H1 (cell line): ENCODE data around the gene RBFOX1. TPM values are rescaled to one million over a fixed set of nuclear protein-coding genes. Genes with fewer than 3 reads are reported as not detected.

Experiments
- CHD2 ChIP-seq: IDR thresholded peaks from 2 replicates; pipeline ENCODE4 v1.6.1; 2012; ENCODE audit warnings: low read length, improper control_type of control experiment
- GABPA ChIP-seq: IDR thresholded peaks from 2 replicates; pipeline ENCODE4 v1.6.1; 2011; ENCODE audit warnings: mild to moderate bottlenecking, low read length, moderate library complexity, borderline replicate concordance; ENCODE audit not compliant: insufficient read depth
- JUND ChIP-seq: IDR thresholded peaks from 2 replicates; pipeline ENCODE4 v1.6.1; 2011; ENCODE audit warnings: mild to moderate bottlenecking, improper control_type of control experiment, low read length
- PHF8 ChIP-seq: fragments of 200-600 bp; sonication (generic); conservative IDR thresholded peaks from 2 replicates; pipeline ENCODE4 v1.7.1; 2012; ENCODE audit warnings: low read depth, mild to moderate bottlenecking, inconsistent platforms, low read length, moderate library complexity
- RAD21 ChIP-seq, 2 experiments: IDR thresholded peaks in 1 of 2; conservative IDR thresholded peaks in 1 of 2; 2 replicates each; pipeline ENCODE4 v1.6.1; 2011; ENCODE audit warnings: low read depth in 2 of 2, low read length in 2 of 2, improper control_type of control experiment in 1 of 2, inconsistent platforms in 1 of 2, mild to moderate bottlenecking in 1 of 2, moderate library complexity in 1 of 2
- RFX5 ChIP-seq: IDR thresholded peaks from 2 replicates; pipeline ENCODE4 v1.6.1; 2011; ENCODE audit warnings: low read depth, low read length, improper control_type of control experiment, borderline replicate concordance
- SIRT6 ChIP-seq: IDR thresholded peaks from one replicate; pipeline ENCODE4 v1.7.1; 2012; ENCODE audit warnings: low read length, inconsistent platforms
- SIX5 ChIP-seq: IDR thresholded peaks from 2 replicates; pipeline ENCODE4 v1.6.1; 2011; ENCODE audit warnings: mild to moderate bottlenecking, low read depth, low read length
- ZNF274 ChIP-seq: IDR thresholded peaks from 2 replicates; pipeline ENCODE4 v1.7.0; 2012; ENCODE audit warnings: low read length, borderline replicate concordance; ENCODE audit errors: extremely low read depth
- polyA plus RNA-seq, 7 experiments: library from polyadenylated mRNA; depleted of rRNA in 3 of 7; stranded (reverse) in 5 of 7; unstranded in 2 of 7; fragments of >200 nt in 5 of 7; fragments of 200-250 nt in 2 of 7; gene quantifications; 1 replicate in 5 of 7; 2 replicates in 1 of 7; 4 replicates in 1 of 7; pipeline versions ENCODE4 v1.2.1 to v1.2.3, GENCODE V29; 2011 to 2013; ENCODE audit warnings: missing spikeins in 2 of 7, mixed read lengths in 2 of 7
- total RNA-seq: library from RNA; stranded (reverse); fragmentation: NEBNext Ultra II Directional; extraction: Animal tissue kit (Norgen Biotek cat#: 25700); gene quantifications from 2 replicates; pipeline ENCODE4 v1.2.1, GENCODE V29; 2021
- TF ChIP-seq, protein P1 (sequence below): fragments of 300-600 bp; sonication (generic); IDR thresholded peaks from 2 replicates; pipeline ENCODE4 v1.7.1; 2012; ENCODE audit warnings: low read length, moderate library complexity, mild to moderate bottlenecking, inconsistent platforms; ENCODE audit not compliant: insufficient replicate concordance
- TF ChIP-seq, protein P2 (sequence below): IDR thresholded peaks from 2 replicates; pipeline ENCODE4 v1.6.1; 2011; ENCODE audit warnings: low read length, improper control_type of control experiment

RBFOX1 gene
- total and polyA plus RNA-seq, 2 of the 8 experiments (the other 6 are each of a cell fraction or from before 2014, with no cell fraction given), result 1.7 to 2.8 TPM

- TF ChIP-seq, protein P1, sequence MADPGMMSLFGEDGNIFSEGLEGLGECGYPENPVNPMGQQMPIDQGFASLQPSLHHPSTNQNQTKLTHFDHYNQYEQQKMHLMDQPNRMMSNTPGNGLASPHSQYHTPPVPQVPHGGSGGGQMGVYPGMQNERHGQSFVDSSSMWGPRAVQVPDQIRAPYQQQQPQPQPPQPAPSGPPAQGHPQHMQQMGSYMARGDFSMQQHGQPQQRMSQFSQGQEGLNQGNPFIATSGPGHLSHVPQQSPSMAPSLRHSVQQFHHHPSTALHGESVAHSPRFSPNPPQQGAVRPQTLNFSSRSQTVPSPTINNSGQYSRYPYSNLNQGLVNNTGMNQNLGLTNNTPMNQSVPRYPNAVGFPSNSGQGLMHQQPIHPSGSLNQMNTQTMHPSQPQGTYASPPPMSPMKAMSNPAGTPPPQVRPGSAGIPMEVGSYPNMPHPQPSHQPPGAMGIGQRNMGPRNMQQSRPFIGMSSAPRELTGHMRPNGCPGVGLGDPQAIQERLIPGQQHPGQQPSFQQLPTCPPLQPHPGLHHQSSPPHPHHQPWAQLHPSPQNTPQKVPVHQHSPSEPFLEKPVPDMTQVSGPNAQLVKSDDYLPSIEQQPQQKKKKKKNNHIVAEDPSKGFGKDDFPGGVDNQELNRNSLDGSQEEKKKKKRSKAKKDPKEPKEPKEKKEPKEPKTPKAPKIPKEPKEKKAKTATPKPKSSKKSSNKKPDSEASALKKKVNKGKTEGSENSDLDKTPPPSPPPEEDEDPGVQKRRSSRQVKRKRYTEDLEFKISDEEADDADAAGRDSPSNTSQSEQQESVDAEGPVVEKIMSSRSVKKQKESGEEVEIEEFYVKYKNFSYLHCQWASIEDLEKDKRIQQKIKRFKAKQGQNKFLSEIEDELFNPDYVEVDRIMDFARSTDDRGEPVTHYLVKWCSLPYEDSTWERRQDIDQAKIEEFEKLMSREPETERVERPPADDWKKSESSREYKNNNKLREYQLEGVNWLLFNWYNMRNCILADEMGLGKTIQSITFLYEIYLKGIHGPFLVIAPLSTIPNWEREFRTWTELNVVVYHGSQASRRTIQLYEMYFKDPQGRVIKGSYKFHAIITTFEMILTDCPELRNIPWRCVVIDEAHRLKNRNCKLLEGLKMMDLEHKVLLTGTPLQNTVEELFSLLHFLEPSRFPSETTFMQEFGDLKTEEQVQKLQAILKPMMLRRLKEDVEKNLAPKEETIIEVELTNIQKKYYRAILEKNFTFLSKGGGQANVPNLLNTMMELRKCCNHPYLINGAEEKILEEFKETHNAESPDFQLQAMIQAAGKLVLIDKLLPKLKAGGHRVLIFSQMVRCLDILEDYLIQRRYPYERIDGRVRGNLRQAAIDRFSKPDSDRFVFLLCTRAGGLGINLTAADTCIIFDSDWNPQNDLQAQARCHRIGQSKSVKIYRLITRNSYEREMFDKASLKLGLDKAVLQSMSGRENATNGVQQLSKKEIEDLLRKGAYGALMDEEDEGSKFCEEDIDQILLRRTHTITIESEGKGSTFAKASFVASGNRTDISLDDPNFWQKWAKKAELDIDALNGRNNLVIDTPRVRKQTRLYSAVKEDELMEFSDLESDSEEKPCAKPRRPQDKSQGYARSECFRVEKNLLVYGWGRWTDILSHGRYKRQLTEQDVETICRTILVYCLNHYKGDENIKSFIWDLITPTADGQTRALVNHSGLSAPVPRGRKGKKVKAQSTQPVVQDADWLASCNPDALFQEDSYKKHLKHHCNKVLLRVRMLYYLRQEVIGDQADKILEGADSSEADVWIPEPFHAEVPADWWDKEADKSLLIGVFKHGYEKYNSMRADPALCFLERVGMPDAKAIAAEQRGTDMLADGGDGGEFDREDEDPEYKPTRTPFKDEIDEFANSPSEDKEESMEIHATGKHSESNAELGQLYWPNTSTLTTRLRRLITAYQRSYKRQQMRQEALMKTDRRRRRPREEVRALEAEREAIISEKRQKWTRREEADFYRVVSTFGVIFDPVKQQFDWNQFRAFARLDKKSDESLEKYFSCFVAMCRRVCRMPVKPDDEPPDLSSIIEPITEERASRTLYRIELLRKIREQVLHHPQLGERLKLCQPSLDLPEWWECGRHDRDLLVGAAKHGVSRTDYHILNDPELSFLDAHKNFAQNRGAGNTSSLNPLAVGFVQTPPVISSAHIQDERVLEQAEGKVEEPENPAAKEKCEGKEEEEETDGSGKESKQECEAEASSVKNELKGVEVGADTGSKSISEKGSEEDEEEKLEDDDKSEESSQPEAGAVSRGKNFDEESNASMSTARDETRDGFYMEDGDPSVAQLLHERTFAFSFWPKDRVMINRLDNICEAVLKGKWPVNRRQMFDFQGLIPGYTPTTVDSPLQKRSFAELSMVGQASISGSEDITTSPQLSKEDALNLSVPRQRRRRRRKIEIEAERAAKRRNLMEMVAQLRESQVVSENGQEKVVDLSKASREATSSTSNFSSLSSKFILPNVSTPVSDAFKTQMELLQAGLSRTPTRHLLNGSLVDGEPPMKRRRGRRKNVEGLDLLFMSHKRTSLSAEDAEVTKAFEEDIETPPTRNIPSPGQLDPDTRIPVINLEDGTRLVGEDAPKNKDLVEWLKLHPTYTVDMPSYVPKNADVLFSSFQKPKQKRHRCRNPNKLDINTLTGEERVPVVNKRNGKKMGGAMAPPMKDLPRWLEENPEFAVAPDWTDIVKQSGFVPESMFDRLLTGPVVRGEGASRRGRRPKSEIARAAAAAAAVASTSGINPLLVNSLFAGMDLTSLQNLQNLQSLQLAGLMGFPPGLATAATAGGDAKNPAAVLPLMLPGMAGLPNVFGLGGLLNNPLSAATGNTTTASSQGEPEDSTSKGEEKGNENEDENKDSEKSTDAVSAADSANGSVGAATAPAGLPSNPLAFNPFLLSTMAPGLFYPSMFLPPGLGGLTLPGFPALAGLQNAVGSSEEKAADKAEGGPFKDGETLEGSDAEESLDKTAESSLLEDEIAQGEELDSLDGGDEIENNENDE, result no peak
- no peak for TF ChIP-seq RFX5
- no peak for TF ChIP-seq PHF8
- TF ChIP-seq CHD2, result no peak
- TF ChIP-seq, protein P2, sequence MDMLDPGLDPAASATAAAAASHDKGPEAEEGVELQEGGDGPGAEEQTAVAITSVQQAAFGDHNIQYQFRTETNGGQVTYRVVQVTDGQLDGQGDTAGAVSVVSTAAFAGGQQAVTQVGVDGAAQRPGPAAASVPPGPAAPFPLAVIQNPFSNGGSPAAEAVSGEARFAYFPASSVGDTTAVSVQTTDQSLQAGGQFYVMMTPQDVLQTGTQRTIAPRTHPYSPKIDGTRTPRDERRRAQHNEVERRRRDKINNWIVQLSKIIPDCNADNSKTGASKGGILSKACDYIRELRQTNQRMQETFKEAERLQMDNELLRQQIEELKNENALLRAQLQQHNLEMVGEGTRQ, result no peak
- no peak for TF ChIP-seq SIRT6
- TF ChIP-seq JUND, result no peak
- TF ChIP-seq RAD21 (IDR thresholded peaks at IDR 0.05 in 1 of 2, conservative IDR thresholded peaks at IDR 0.05 in 1 of 2; ENCODE audit: low read depth in 2 of 2, low read length in 2 of 2), result no peak
- TF ChIP-seq SIX5, result no peak
- TF ChIP-seq GABPA, result no peak
- TF ChIP-seq ZNF274, result no peak
Measured at GRCh38 chr16:7612671-7613070, 280.0 kb downstream of the RBFOX1 start (continued).
